GM19193 (cell line): ENCODE results near the gene RAD1.

Experiments
- POLR2A ChIP-seq: IDR thresholded peaks from 4 replicates; pipeline ENCODE4 v1.6.1; 2011; ENCODE audit not compliant: insufficient read depth, insufficient read length; ENCODE audit errors: extremely low read depth

Gene RAD1, protein sequence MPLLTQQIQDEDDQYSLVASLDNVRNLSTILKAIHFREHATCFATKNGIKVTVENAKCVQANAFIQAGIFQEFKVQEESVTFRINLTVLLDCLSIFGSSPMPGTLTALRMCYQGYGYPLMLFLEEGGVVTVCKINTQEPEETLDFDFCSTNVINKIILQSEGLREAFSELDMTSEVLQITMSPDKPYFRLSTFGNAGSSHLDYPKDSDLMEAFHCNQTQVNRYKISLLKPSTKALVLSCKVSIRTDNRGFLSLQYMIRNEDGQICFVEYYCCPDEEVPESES

DNA sequence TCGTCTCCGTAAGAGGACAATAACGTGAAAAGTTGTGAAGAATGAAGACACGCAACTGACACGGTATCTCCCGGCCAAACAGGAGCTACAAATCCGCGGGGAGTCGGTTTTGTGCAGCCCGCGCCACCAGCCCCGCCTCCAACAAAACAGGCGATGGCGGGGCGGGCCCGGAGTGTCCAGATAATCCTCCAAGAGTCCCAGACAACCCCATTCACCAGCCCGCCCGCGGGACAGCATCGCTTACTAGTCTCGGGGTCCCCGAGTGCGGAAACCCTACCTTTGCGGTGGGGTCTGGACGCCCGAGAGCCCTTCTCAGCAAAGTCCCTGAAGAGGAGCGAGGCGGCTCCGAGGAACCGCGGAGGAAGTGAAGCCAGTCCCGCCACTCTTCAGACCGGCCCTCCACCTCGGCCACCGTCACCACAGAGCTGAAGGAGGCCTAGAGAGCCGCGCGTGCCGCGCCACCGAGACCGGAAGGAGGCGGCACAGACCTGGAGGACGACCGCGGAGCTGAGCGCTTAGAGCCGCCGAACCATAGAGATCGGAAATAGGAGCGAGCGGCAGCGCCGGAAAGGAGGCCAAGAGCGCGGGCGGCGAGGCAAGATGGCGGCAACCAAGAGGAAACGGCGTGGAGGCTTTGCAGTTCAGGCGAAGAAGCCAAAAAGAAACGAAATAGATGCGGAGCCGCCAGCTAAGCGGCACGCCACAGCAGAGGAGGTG is at the start of gene RAD1, which contains the start of gene BRIX1:
Gene RAD1 (minus strand): TSS at position 366 of the 717 bp plus-strand sequence. CDS start 612 bp downstream, outside the sequence.
Gene BRIX1 (plus strand): TSS at position 573 of the 717 bp plus-strand sequence. CDS start 28 bp downstream, at position 601.
- peak; percentile 84 for TF ChIP-seq POLR2A

DNA sequence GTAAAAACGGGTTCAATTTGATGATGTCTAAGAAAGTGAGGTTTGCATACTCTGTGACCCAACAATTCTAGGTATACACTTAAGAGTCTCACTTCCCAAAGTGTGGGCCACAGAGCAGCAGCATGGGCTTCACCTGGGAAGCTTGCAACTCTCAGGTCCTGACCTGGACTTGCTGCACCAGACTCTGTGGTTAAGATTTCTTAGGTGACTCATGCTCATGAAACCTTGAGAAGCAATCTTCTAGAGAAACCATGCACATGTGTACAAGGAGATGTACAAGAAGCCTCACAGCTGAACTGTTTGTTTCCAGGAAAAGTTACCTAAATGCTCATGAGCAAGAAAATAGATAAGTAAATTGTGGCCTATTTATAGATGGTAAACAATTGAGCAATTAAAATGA is 44.0 kb upstream of the RAD1 start:
- TF ChIP-seq POLR2A = no peak

DNA sequence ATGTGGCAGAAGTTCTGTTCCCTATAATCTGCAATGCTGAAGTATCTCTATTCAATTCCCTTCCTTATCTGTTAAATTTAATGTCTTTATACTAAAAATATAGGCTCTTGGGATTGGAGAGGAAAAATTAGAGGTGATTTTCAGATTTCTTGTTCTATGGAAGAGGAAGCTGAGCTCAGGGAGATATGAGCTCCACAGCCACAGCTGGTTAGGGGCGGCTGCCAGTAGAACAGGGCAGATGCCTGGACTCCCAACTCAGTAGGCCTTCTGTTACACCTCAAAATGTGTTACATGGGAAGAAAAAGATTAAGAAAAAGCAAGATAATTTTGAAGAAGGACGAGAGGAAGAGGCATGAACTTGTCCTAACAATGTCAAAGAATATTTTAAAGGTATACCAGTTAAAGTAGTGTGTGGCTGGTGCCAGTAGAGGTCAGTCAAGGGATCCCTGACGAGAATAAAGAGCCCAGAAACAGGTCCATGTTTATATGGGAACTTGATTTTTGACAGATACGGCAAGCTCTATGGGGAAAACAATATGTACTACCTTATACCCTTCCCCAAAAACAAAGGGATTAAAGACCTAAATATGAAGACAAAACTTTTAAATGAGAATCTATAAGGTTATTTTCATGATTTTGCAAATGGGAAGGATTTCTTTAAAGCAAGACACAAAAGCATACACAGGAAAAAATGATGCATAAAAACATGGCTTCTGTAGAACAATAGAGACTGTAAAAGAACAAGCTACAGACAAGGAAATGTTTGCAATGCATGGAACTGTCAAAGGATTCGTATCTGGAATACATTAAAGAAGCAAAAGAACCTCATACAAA is 42.8 kb upstream of the RAD1 start:
- no peak for TF ChIP-seq POLR2A

DNA sequence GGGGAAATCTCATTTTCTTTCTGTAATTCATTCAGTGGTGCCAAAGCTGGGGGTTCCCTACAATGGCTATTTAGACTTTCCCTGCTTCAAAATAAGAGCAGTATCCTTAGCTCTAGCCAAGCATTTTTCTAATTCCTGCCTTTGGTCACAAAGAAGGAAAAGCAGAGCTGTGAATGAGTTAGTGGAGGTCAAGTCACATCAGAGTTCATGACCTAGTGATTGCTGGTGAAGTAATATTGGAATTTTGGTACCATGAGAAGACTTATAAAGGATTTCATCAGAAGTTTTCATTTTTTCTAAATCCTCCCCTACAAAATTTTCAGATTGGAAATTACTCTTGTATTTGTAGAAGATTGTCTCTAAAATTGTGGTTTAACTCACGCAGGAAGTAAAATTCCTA is 42.0 kb upstream of the RAD1 start:
- TF ChIP-seq POLR2A = no peak

DNA sequence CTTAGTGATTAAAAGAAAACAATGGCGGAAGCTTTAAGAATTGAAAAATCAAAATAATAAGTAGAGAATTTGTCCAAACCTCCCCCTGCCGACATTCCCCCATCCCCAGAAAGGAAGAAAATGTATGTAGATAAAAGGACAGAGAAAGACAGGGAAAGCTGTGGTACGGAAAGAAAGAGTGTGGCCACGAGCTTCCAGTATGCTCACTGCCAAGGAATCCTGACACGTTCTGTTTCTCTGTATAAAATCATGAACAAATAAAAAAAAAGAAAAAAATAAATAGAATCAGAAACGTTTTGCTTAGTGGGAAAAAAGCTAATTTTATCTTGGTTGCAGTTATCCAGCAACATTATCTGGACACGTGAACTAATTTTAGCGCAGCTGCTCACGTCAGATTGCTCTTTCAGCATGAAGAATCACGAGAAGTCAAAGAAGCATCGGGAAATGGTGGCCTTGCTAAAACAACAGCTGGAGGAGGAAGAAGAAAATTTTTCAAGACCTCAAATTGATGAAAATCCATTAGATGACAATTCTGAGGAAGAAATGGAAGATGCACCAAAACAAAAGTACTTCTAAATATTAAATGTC is 29.2 kb upstream of the RAD1 start:
- TF ChIP-seq POLR2A = no peak

DNA sequence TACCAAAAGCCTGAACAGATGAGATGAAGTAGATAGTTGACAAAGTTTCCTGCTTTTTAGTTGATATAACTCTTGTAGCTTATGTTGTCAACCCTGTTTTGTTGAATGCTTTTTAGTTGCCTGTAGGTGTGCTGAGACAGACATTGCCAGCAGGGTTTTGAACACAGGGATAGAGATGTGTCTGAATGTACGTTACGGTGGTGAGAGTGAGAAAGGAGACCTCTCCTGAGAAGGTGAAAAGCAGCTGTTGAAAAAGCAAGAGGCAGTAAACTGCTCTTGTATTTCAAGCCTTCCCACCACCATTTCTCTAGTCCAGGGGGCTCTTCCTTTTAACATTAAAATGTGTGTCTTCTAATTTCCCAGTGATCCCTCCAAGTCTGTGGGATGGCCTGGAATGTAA is 28.7 kb upstream of the RAD1 start:
- TF ChIP-seq POLR2A = no peak

DNA sequence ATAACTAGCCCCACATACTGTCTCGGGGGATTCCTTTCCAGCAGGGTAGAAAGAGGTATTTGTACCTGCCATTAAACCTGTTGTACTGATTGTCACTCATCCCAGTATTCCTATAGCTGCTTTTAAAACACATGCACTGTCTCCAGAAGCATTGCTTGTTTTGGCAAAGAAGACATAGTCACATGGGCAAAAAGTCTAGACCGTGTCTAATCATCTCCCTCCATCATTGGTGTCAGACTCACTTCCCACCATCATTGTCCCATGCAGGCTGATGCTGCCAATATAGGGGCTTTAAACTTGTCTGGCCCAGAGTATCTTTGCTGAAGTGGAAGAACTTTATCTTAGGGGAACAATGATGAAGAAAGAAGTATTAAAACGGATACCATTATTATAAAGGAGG is 26.6 kb upstream of the RAD1 start:
- no peak for TF ChIP-seq POLR2A

DNA sequence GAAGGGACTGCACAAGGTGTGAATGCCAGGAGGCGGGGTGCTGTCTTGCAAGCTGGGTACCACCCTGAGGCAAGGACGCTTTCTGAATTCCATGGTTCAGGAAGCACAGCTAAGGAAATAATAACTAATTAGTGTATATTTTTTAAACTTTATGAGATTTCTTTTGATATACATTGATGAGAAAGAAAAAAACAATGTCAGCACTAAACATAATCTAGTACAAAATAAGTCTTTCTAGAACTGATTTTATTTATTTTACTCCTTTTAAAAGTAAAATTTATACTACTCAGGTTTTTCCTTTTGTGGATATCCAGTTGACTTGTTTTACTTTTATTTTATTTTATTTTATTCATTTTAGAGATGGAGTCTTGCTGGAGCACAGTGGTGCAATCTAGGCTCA is 17.6 kb upstream of the RAD1 start:
- TF ChIP-seq POLR2A = no peak

DNA sequence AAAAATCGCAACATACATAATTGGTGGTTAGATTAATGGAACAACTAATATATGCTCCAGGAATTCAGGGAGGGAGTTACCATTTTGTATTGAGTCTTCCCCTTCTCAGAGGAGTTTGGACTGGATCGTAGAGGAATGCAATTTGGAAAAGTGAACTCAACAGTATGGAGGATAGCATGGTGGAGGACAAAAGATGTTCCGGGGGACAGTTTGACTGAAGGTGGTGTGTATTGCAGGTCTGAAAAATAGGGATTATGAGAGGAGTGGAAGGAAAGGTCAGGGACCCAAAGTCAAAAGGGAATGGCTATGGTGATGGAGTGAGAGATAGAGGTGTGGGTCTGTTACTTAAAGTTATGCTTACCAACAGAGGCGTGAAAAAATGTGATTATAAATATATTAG is 15.6 kb upstream of the RAD1 start:
- no peak for TF ChIP-seq POLR2A

DNA sequence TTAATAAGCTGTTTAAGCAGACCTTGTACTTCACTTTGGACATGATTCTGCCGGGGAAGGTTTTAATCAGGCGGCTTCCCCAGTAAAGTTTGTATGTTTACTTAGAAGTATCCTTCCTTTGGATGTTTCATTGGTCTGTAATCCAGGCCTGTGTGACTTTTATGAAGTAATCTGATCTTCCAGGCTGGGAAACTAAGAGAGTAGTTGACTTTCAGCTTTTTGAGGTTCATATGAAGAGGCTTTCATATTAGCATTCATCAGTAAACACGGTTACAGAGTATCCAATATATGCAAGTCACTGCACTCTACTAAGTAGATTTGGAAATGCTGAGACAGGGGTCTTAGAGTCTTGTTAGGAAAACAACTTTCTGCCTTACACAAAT is 15.1 kb upstream of the RAD1 start:
- TF ChIP-seq POLR2A = no peak

DNA sequence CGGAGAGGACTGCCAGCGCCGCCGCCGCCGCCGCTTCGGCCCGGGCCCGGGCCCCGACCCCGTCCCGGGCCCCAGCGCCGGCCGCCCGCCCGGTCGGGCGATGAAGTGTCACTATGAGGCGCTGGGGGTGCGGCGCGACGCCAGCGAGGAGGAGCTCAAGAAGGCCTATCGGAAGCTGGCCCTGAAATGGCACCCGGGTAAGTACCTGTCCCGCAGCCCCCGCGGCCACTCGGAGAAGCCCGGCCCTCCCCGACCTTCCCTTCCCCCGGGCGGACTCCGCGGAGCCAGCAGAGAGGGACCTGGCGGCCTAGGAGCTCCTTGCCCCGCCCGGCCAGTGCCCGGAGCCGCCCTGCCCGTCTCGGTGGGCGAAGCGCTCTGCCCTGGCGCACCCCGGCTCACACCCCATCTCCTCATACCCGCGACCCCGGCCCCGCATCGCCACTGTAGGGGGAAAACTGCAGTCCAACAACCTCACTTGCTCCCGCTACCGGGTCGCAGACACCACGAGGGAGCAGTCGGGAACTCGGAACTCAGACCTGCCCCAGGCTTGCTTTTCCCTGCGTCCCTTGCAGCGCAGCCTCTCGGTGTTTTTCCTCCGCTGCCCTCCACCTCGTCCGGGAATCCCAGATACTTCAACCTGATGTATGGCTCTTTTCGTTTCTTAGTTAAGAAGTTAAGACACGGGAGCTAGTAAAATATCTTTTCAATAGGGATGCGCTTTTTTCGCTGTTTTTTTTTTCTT is 14.6 kb upstream of the RAD1 start:
- TF ChIP-seq POLR2A = peak; percentile 63

DNA sequence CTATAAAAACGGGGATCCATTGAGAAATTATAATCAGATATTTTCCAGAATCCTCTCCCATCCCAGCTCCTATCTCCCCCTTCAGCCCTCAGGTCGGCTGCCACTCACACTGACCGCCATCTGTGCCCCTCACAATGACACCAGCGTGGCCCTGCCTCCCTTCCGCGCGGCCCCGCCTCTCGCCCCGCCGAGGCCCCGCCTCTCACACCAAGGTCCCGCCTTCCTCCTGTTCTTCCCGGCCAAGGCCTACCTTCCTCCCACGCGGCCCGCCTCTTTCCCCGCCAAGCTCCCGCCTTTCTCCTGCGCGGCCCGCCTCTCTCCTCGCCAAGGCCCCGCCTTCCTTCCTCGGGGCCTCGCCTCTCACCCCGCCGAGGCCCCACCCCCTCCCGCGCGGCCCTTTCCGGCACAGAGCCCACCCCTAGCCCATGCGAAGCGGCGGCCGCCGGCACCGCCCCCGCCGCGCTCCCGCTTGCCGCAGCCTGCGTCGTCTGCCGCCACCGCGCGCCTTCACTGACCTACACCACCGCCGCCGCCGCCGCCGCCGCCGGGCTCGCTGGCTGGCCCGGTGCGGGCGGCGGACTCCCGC is 13.9 kb upstream of the RAD1 start, which contains the start of gene DNAJC21:
Gene DNAJC21 (plus strand): TSS at position 426 of the 586 bp plus-strand sequence. CDS start 261 bp downstream, outside the sequence.
- no peak for TF ChIP-seq POLR2A

DNA sequence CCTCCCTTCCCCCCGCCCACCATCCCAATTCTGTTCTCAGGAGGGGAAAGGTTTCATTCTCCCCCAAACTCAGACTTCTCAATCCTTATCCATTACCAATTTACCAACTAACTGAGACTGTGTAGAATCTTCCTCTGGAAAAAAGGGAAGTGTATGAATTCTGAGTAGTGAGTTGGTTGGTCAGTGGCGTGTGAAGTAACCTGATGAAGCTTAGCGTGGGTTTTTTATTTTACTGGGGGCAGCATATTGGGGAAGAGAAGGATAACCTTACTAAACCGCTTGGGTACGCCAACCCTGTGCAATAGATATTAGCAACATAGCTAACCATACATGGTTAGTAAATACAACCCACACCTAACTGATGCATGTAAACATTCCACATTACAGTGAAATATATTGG is 13.0 kb upstream of the RAD1 start:
- no peak for TF ChIP-seq POLR2A

DNA sequence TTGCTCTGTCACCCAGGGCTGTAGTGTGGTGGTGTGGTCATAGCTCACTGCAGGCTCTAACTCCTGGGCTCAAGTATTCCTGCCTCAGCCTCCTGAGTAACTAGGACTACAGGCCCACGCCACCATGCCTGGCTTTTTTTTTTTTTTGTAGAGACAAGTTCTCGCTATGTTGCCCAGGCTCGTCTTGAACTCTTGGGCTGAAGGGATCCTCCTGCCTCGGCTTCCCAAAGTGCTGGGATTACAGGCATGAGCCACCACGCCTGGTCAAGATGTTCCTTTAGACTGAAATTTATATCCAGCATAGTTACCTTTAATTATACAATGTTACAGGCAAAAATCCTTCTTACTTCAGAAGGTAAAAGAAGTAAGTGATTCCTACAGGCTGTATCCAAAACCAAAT is 12.5 kb upstream of the RAD1 start:
- TF ChIP-seq POLR2A = no peak

DNA sequence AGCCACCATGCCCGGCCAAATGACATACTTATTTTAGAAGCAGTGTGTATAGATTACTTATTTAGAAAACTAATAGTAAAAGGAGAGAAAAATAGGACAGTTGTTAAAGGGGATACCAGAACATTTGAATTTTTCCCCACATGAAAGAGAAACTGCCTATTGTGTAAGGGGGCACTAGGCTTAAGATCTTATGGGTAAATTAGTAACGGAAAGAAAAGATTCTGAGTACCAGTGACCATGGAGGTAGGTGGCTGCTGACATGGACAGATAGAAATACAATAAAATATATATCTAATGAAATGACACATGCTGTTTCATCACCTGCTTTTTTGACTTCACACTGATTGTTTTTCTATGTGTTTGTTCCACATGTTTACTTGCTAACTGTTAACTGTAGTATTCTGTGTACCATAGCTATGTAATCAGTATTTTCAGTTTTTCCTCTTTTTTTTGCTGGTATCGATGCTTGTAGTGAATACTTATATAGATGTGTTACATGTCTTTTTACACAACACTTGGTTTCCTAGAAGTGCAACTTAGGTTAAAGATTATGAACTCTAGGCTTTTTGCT is 11.1 kb upstream of the RAD1 start:
- no peak for TF ChIP-seq POLR2A

DNA sequence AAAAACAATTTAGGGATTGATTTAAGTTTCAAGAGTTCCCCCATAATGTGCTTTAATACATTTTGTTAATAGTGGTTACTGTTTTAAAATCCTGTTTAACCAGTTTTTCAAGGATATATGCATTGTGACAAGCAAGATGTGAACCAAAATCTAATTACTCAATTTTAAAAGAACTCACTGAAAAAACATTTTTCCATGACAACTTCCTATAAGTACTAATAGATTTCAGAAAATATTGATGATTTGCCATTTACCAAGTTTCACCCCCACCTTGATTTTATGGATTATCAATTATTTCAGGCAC is 9.1 kb upstream of the RAD1 start:
- no peak for TF ChIP-seq POLR2A
